B cell (primary cell): ENCODE results near the gene PPP1R26. TPM values are rescaled to one million over a fixed set of nuclear protein-coding genes. Genes with fewer than 3 reads are reported as not detected.

Experiments
- ATAC-seq: fragments of 200-7000 bp; cut with Tn5 transposase; one replicate; pipeline ENCODE4 v1.10.0; 2021; ENCODE audit warnings: low read depth, mild to moderate bottlenecking, moderate number of reproducible peaks, moderate library complexity
- CTCF ChIA-PET: fragments of 350-600 bp; sonication (Branson Sonifier 250); formaldehyde crosslinking; loops from one replicate; lab custom pipeline; 2021; ENCODE audit warnings: antibody characterized with exemption, inconsistent platforms; lab: Charles Lee
- POLR2A ChIA-PET: fragments of 350-600 bp; sonication (Branson Sonifier 250); formaldehyde crosslinking; loops from one replicate; lab custom pipeline; 2021; ENCODE audit warnings: antibody characterized with exemption; lab: Charles Lee
- DNase-seq: peaks from one replicate; pipeline ENCODE4 v3.0.0; 2013
- H2AFZ ChIP-seq: 2 replicates; pipeline ENCODE4 v1.6.1; 2012; ENCODE audit warnings: mild to moderate bottlenecking, low read depth, low read length; ENCODE audit not compliant: insufficient read depth, poor library complexity, severe bottlenecking
- H3K27ac ChIP-seq, 2 donors: 1 replicate in 1 of 2; 2 replicates in 1 of 2; pipeline ENCODE4 v1.5.1; 2012 to 2013; ENCODE audit warnings: low read length in 2 of 2, mild to moderate bottlenecking in 2 of 2, moderate library complexity in 1 of 2
- H3K27me3 ChIP-seq, 4 experiments: fragments of 200-600 bp in 1 of 4; sonication (generic) in 1 of 4; replicated peaks in 1 of 4; 1 replicate in 2 of 4; 2 replicates in 2 of 4; pipeline versions ENCODE4 v1.6.1 to v1.7.0; 2013 to 2016; ENCODE audit warnings: low read length in 3 of 4, mild to moderate bottlenecking in 2 of 4, mixed read lengths in 1 of 4, moderate library complexity in 1 of 4; ENCODE audit not compliant: insufficient read depth in 4 of 4, control insufficient read depth in 3 of 4; ENCODE audit errors: control extremely low read depth in 1 of 4
- H3K36me3 ChIP-seq, 2 experiments: replicated peaks in 1 of 2; 1 replicate in 1 of 2; 2 replicates in 1 of 2; pipeline versions ENCODE4 v1.6.1 to v1.7.1; 2013; ENCODE audit warnings: low read length in 1 of 2; ENCODE audit not compliant: insufficient read depth in 2 of 2, control insufficient read depth in 1 of 2; ENCODE audit errors: control extremely low read depth in 1 of 2, extremely low read depth in 1 of 2
- H3K4me1 ChIP-seq, 2 donors: fragments of 200-600 bp in 1 of 2; sonication (generic) in 1 of 2; 1 replicate in 1 of 2; 2 replicates in 1 of 2; pipeline versions ENCODE4 v1.5.1 to v1.6.1; 2013 to 2017; ENCODE audit warnings: low read length in 2 of 2; ENCODE audit not compliant: control insufficient read depth in 2 of 2, insufficient read depth in 2 of 2
- H3K4me2 ChIP-seq: replicated peaks from 2 replicates; pipeline ENCODE3; 2012; ENCODE audit warnings: mild to moderate bottlenecking, low read depth, low read length; ENCODE audit not compliant: poor library complexity, severe bottlenecking
- H3K4me3 ChIP-seq, 5 experiments: fragments of 200-600 bp in 1 of 5; sonication (generic) in 1 of 5; 1 replicate in 3 of 5; 2 replicates in 2 of 5; pipeline versions ENCODE4 v1.5.1 to v1.7.0; 2011 to 2016; ENCODE audit warnings: low read length in 4 of 5, mild to moderate bottlenecking in 4 of 5, low read depth in 2 of 5, control low read depth in 1 of 5, moderate library complexity in 1 of 5; ENCODE audit not compliant: insufficient read depth in 1 of 5; ENCODE audit errors: control extremely low read depth in 1 of 5, extremely low read depth in 1 of 5
- H3K79me2 ChIP-seq: fragments of 200-600 bp; sonication (generic); one replicate; pipeline ENCODE4 v1.6.0; 2016; ENCODE audit warnings: low read length; ENCODE audit not compliant: control insufficient read depth, insufficient read depth
- H3K9ac ChIP-seq: fragments of 200-600 bp; sonication (generic); 2 replicates; pipeline ENCODE4 v1.6.1; 2017; ENCODE audit warnings: mild to moderate bottlenecking, low read length, moderate library complexity
- H3K9me3 ChIP-seq, 3 donors: one replicate each; pipeline versions ENCODE4 v1.6.1 to v1.7.1; 2013; ENCODE audit warnings: low read length in 2 of 3; ENCODE audit not compliant: control insufficient read depth in 2 of 3, insufficient read depth in 1 of 3; ENCODE audit errors: control extremely low read depth in 1 of 3
- H4K20me1 ChIP-seq: 2 replicates; pipeline ENCODE4 v1.6.0; 2012; ENCODE audit warnings: mild to moderate bottlenecking, low read length; ENCODE audit not compliant: insufficient read depth, control insufficient read depth, poor library complexity, severe bottlenecking
- H3K27ac Mint-ChIP-seq: one replicate; pipeline ENCODE4 v1.8.0; 2021; ENCODE audit warnings: mixed read lengths
- H3K27me3 Mint-ChIP-seq: one replicate; pipeline ENCODE4 v1.8.0; 2021; ENCODE audit warnings: mixed read lengths
- H3K4me1 Mint-ChIP-seq: one replicate; pipeline ENCODE4 v1.8.0; 2021; ENCODE audit warnings: mixed read lengths
- H3K4me3 Mint-ChIP-seq: one replicate; pipeline ENCODE4 v1.8.0; 2021; ENCODE audit warnings: mixed read lengths
- H3K9me3 Mint-ChIP-seq: one replicate; pipeline ENCODE4 v1.8.0; 2022; ENCODE audit warnings: mixed read lengths; ENCODE audit not compliant: insufficient read depth
- CTCF ChIP-seq: fragments of 200-600 bp; IDR thresholded peaks from one replicate; pipeline ENCODE4 v1.8.0; 2022; ENCODE audit warnings: antibody characterized with exemption, mild to moderate bottlenecking
- EZH2 ChIP-seq: IDR thresholded peaks from 2 replicates; pipeline ENCODE4 v1.6.1; 2012; ENCODE audit warnings: borderline replicate concordance, low read depth, mild to moderate bottlenecking, moderate library complexity, low read length; ENCODE audit not compliant: insufficient read depth, poor library complexity, severe bottlenecking
- WGBS: methylation state at CpG from one replicate; pipeline ENCODE4 v1.1.5; 2013; ENCODE audit warnings: missing lambda C conversion rate; ENCODE audit not compliant: insufficient coverage; 5-methylcytosine and 5-hydroxymethylcytosine counted together
- intact Hi-C: fragments of 100-400 bp; cut with micrococcal nuclease; formaldehyde crosslinking; loops from one replicate; pipeline ENCODE4 v1.10.0; 2022
- polyA plus RNA-seq: library from polyadenylated mRNA; depleted of rRNA; stranded (reverse); fragments of >200 nt; gene quantifications from 2 replicates; pipeline ENCODE4 v1.2.3, GENCODE V29; 2012
- total RNA-seq, 2 donors: library from RNA; stranded (reverse); fragments of 120-200 nt in 1 of 2; gene quantifications; 1 replicate in 1 of 2; 2 replicates in 1 of 2; pipeline versions ENCODE4 v1.2.3 to v1.2.4, GENCODE V29; 2013 to 2022

Gene PPP1R26
- total and polyA plus RNA-seq, 2 donors (not counting 1 experiment from before 2014, with no cell fraction given) = 1.9 to 7.8 TPM

DNA sequence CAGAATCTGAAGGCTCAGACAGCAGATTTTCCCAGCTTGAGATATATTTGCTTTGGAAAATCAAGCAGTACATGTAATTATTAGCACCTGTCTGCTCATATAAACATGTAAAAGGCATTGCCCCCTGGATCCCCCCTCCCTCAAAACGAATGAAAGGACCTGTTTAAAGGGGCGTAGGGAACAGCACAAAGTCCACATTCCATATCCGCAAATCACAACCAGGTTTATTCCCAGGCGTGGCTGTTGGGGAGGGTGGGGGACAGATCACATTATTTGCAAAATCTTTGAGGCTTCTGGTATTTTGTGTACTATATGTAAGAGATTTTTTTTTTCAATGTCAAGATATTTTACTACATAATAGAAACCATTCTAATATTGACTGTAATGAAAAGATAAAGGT is 12.2 kb downstream of the PPP1R26 start:
- POLR2A ChIA-PET = no interaction called here
- H3K27me3 Mint-ChIP-seq = no peaks in the 10 kb centered on the region
- H3K27ac Mint-ChIP-seq = no peak overlapping the region
- Histone ChIP-seq H3K27me3 (no peaks in the 10 kb centered on the region), H3K4me2 (no peak overlapping the region), H3K27ac (no peak overlapping the region), H3K4me3 (no peak overlapping the region), H4K20me1 (no peaks in the 10 kb centered on the region), H3K36me3 (no peaks in the 10 kb centered on the region), H2AFZ (no peak overlapping the region), H3K9me3 (no peaks in the 10 kb centered on the region), H3K4me1 (no peaks in the 10 kb centered on the region), H3K79me2 (no peaks in the 10 kb centered on the region), H3K9ac (no peak overlapping the region)
- ATAC-seq = no peak
- WGBS = no CpG with 5 or more reads among the region's 4 CpGs
- CTCF ChIA-PET = interaction anchor here (2.2 kb wide), 1 partner anchor 13 kb away, joined by 7 read pairs; no protein-coding TSS in a partner anchor
- no peak overlapping the region for H3K4me3 Mint-ChIP-seq
- no peak for TF ChIP-seq EZH2
- no peaks in the 10 kb centered on the region for H3K9me3 Mint-ChIP-seq
- intact Hi-C loops = no loop called here
- no peaks in the 10 kb centered on the region for H3K4me1 Mint-ChIP-seq
- no peak for DNase-seq

DNA sequence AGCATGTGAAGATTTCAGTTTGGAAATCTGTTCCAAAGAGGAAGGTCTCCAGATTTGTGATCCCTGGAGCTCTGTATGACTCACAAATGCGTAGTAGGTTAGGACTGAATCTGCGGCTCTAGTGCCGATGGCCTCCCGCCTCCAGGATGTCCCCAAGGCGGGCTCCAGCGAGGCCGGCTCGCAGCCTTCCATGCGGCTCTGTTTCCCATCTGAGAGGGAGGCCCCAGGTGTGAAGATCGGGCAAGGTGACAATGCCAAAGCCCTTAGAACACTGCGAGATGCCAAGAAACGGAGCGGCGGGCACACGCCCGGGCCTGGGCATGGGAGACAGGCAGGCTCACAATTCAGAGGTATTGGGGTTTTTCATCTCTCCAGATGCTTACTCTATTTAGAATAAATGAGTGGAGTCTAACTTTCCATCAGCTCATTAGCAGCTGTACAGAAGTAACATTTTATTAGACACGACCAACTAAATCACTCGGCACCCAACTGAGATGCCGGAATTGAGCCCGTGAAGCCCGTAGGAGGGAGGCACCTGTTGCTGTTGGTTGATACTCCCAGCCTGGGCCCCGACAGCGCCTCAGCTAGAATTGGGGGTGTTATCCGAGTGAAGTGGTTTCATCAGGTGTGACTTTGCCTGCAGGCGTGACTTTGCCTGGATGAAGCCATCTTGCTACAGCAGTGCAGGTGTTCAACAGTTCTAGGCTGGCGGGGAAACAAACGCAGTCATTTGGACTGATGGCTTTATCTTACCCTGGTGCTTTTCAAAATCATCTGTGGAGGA is 13.5 kb downstream of the PPP1R26 start:
- Histone ChIP-seq H3K4me2 (no peak overlapping the region), H3K27me3 (peaks cover 0 to 5% (median 0%) of the 10 kb centered on the region in 4 experiments), H3K9ac (no peak overlapping the region), H3K9me3 (no peaks in the 10 kb centered on the region), H2AFZ (no peak overlapping the region), H3K27ac (no peak overlapping the region), H3K79me2 (no peaks in the 10 kb centered on the region), H3K4me1 (no peaks in the 10 kb centered on the region), H3K4me3 (no peak overlapping the region), H4K20me1 (no peaks in the 10 kb centered on the region), H3K36me3 (no peaks in the 10 kb centered on the region)
- intact Hi-C loops = no loop called here
- ATAC-seq (no peak), DNase-seq (no peak)
- no peaks in the 10 kb centered on the region for H3K27me3 Mint-ChIP-seq
- H3K9me3 Mint-ChIP-seq = no peaks in the 10 kb centered on the region
- ChIA-PET POLR2A (no interaction called here), CTCF (interaction anchor here (2.2 kb wide), 1 partner anchor 11 kb away, joined by 6 read pairs; no protein-coding TSS in a partner anchor)
- H3K4me1 Mint-ChIP-seq = no peaks in the 10 kb centered on the region
- no peak overlapping the region for H3K4me3 Mint-ChIP-seq
- WGBS = 98% methylated on average over 25 of the region's 27 CpGs
- H3K27ac Mint-ChIP-seq = no peak overlapping the region
- TF ChIP-seq EZH2 = no peak
- no peak for TF ChIP-seq CTCF
